SHP77 treated with DMSO at 0.1 percent for 48 hours (cell line): ENCODE results near the gene S100A16.
"Not testable (repeated sequence)": the region's sequence is repeated elsewhere in the genome, so short reads cannot be mapped to it uniquely, and the experiment has no call there.

Experiments used
- DNase-seq: peaks from one replicate; lab custom pipeline; 2025; lab: John Stamatoyannopoulos, UW

S100A16 gene

GRCh38 chr1:153615406-153615805, 2.5 kb upstream of the S100A16 start:
- no peak for DNase-seq

GRCh38 chr1:153614906-153615305, 2.0 kb upstream of the S100A16 start:
- DNase-seq: no peak

GRCh38 chr1:153614189-153614900, 1.4 kb upstream of the S100A16 start:
- DNase-seq: no peak

GRCh38 chr1:153613406-153613805, 469 bp upstream of the S100A16 start:
- DNase-seq: no peak

GRCh38 chr1:153612111-153612754, 704 bp downstream of the S100A16 start:
- no peak for DNase-seq

- DNase-seq: no peak
Observed at GRCh38 chr1:153611356-153611755, 1.6 kb downstream of the S100A16 start.

GRCh38 chr1:153610811-153611301, 2.1 kb downstream of the S100A16 start:
- DNase-seq: no peak

GRCh38 chr1:153610334-153610733, 2.6 kb downstream of the S100A16 start:
- no peak for DNase-seq

GRCh38 chr1:153609585-153609907, 3.4 kb downstream of the S100A16 start:
- DNase-seq: no peak

- DNase-seq: no peak
Observed at GRCh38 chr1:153608742-153609584, 4.0 kb downstream of the S100A16 start.

GRCh38 chr1:153608089-153608682, 4.8 kb downstream of the S100A16 start:
- no peak for DNase-seq

- no peak for DNase-seq
Observed at GRCh38 chr1:153607381-153607780, 5.6 kb downstream of the S100A16 start.

- DNase-seq: no peak
Observed at GRCh38 chr1:153606194-153606593, 6.7 kb downstream of the S100A16 start.

GRCh38 chr1:153602749-153603148, 10.2 kb downstream of the S100A16 start:
- DNase-seq: no peak

- DNase-seq: no peak
Observed at GRCh38 chr1:153599847-153600246, 13.1 kb downstream of the S100A16 start.

GRCh38 chr1:153598309-153599172, 14.4 kb downstream of the S100A16 start:
- no peak for DNase-seq

GRCh38 chr1:153597206-153597605, 15.7 kb downstream of the S100A16 start:
- DNase-seq: no peak

- DNase-seq: no peak
Observed at GRCh38 chr1:153592748-153593147, 20.2 kb downstream of the S100A16 start.

- DNase-seq: no peak
Observed at GRCh38 chr1:153588482-153588881, 24.5 kb downstream of the S100A16 start.

GRCh38 chr1:153588033-153588432, 24.9 kb downstream of the S100A16 start:
- DNase-seq: not testable (repeated sequence)

GRCh38 chr1:153587314-153587713, 25.6 kb downstream of the S100A16 start:
- no peak for DNase-seq
